ENCODE data around the gene CARD19.

The CARD19 gene

DNA sequence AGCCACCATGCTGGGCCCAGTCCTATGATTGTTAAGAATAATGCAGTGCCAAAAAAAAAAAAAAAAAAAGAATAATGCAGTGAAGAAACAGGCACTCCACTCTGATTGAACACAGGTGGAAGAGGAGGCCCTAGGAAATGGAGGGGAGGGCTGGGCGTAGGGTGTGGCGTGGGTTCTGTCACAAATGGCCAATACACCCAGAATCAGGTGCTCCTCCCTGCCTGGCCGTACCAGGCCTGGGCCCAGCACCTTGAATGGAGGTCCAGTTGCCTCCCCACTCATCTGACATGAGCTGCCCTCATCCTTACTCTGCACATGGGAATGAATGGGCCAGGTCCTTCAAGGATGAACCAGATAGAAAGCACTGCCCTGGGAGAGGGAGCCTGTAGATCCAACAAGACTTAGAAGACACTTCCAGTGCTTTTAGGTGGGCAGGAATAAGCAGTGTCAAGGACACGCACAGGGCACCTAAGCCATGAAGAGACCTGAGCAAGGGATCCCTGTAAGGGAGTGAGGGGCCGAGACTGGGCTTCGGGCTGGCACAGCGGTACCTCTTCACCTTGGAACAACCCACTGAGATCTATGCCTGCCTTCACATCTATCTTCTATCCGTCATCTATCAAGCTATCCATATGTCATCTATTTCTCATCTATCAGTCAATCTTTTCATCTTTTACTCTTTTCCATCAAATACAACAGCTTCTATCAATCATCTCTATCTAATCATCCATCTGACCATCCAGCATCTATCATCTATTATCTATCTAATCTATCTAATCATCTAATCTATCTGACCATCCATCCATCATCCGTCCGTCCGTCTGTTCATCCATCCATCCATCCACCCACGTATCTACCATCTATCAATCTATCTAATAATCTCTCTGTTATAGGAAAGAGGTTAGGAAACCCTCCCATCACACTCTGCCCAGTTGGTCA, 22.2 kb downstream of the CARD19 start:
- TF ChIP-seq CTCF (IDR thresholded peaks at IDR 0.05; ENCODE audit: low read depth, low read length, missing control alignments) = no peak
- no peak overlapping the region for H3K4me3 ChIP-seq (ENCODE audit: low read depth, low read length)
- DNase-seq (ENCODE audit: low read depth) = no peak

- no peak for DNase-seq (ENCODE audit: low read depth)
- no peak for TF ChIP-seq CTCF (IDR thresholded peaks at IDR 0.05; ENCODE audit: low read depth, low read length, missing control alignments)
- no peak overlapping the region for H3K4me3 ChIP-seq (ENCODE audit: low read depth, low read length)
Measured at GRCh38 chr9:93118863-93119702, 23.1 kb downstream of the CARD19 start.

- no peak for DNase-seq (ENCODE audit: low read depth)
- no peak overlapping the region for H3K4me3 ChIP-seq (ENCODE audit: low read depth, low read length)
- TF ChIP-seq CTCF (IDR thresholded peaks at IDR 0.05; ENCODE audit: low read depth, low read length, missing control alignments) = no peak
Measured at GRCh38 chr9:93119703-93119952, 23.6 kb downstream of the CARD19 start.

- no peak overlapping the region for H3K4me3 ChIP-seq (ENCODE audit: low read depth, low read length)
- peak; percentile 61 for TF ChIP-seq CTCF (IDR thresholded peaks at IDR 0.05; ENCODE audit: low read depth, low read length, missing control alignments)
- no peak for DNase-seq (ENCODE audit: low read depth)
Measured at GRCh38 chr9:93119953-93120845, 24.2 kb downstream of the CARD19 start.

DNA sequence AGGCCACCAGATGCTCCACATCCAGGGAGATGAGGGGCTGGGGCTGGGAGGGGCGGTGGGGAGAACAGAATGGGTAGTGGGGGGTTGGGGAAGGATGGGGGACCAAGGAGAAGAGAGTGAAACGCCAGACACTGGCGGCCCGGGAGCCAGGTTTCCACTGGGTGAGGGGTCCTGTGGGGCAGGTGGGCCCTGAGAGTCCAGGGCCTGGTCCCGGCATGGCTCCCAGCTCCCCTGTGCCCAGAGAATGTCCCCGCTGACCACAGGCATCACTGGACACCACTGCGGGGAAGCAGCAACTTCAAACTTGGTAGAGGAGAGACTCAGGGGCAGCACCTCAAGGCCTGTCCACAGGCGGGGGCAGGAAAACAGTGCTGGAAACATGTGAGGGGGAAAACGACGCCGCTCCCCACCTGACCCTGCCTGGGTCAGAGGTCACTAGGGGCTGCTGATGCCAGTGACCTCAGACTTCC, 24.9 kb downstream of the CARD19 start:
- no peak overlapping the region for H3K4me3 ChIP-seq (ENCODE audit: low read depth, low read length)
- no peak for DNase-seq (ENCODE audit: low read depth)
- no peak for TF ChIP-seq CTCF (IDR thresholded peaks at IDR 0.05; ENCODE audit: low read depth, low read length, missing control alignments)

All from GM12864 (cell line).